NOMO-1 (cell line): ENCODE results near the gene MUSK.
A peak's percentile ranks its signal among the peaks of the same experiment; 100 is the strongest.

Source experiments
- DNase-seq, 2 experiments: peaks; one replicate each; lab custom pipeline; 2025; ENCODE audit not compliant: unreplicated experiment in 2 of 2; lab: John Stamatoyannopoulos, UW

MUSK gene

DNA sequence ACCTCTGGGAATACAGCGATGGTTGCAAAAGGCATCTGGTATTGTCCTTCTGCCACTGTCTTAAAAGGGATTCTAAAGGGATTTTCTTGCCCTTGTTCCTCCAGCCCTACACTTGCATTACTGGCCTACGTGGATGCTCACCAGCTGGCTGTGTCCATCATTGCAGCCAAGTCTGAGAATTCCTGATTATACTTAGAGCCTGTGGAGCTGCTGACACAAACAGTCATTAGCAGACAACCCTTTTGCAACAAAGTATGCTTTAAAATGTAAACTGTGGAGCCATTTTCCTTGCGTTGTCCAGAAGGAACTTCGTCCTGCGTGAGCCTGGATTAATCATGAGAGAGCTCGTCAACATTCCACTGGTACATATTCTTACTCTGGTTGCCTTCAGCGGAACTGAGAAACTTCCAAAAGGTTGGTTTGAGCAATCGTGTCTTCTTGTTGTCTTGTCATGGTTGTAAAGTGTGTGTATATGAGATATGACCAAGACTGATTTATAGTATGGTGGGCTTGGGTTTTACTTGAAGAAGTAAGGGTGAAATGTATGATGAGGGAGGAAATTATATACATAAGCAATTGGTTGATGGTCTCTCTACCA lies at the start of gene MUSK:
MUSK (plus strand) TSS at position 222 of the 598 bp plus-strand sequence; CDS start at position 336, 114 bp downstream.
- no peak for DNase-seq

DNA sequence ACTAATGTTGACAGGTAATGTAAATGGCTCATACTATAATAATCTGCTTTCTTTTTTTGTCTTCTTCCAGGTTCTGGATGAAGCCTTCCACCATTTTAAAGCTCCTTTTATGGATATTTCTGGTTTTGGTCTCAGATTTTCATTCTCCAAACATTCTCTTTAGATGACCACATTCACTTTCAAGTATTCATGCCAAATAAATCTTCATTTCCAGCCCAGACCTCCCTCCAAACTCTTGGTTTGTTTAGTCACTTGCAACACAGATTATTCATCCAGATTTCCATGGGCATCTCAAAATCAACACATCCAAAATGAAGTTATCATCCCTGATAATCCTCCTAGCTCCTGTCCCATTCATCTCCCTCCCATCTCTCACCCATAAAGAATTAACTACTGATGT lies 48.8 kb upstream of the MUSK start:
- no peak for DNase-seq

DNA sequence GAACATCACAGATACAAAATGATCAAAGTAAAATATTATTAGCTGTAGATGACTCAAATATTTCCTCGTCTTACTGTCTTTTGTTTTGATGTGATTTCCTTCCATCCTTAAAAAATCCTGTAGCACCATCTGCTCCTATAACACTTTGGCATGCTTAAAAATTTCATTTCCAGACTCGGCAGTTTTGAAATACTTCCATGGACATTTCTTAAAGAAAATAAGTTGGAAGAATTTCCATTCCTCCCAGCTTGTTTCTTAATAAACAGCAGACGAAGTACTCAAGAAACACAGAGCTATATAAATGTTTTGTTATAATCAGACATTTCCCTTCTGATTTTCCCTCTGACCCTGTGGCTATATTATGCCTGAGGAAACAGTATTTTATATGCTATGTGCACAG lies 47.9 kb upstream of the MUSK start:
- DNase-seq = no peak

DNA sequence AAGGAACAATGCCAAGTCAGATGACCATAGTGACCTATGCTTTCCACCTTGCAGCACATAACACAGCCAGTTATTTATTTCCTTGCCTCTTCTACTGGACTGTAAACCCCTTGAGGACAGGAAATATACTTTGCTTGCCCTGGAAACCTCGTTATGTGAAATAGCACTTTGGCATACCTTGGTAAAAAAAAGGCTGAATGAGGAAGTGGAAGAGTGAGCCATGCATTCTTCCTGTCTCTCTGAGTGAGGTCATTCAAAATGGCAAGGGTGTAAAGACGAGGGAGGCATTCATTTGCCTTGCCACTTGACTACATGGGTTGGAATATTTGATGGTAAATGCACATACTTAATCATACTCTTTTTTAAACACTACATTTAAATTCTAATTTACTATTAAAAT lies 46.2 kb upstream of the MUSK start:
- no peak for DNase-seq

DNA sequence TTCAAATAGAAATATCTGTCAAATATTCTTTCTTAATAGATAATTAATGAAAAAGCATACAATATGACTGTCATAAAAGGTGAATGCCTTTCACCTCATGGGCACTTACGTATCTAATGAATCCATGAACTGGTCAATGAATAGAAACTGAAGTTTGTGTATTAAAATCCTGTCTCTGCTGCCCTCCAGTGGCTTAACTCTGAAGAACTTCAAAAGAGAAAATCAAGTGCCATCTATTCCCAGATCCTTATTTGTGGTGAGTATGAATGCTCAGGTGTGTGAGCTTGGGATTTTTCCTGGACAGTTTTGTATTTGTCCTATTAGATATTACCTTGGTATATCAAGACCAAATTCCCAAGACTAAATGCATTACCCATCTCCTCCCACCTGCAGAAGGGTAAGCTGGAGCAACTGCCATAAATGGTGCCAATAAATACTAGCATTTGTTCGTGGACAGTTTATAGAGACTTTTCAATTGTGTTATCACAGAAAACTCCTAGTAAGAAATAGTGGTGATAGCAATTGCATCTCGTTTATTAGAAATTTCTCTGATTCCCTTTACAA lies 45.0 kb upstream of the MUSK start:
- DNase-seq = peak in 1 of 2 experiments; percentile 59

DNA sequence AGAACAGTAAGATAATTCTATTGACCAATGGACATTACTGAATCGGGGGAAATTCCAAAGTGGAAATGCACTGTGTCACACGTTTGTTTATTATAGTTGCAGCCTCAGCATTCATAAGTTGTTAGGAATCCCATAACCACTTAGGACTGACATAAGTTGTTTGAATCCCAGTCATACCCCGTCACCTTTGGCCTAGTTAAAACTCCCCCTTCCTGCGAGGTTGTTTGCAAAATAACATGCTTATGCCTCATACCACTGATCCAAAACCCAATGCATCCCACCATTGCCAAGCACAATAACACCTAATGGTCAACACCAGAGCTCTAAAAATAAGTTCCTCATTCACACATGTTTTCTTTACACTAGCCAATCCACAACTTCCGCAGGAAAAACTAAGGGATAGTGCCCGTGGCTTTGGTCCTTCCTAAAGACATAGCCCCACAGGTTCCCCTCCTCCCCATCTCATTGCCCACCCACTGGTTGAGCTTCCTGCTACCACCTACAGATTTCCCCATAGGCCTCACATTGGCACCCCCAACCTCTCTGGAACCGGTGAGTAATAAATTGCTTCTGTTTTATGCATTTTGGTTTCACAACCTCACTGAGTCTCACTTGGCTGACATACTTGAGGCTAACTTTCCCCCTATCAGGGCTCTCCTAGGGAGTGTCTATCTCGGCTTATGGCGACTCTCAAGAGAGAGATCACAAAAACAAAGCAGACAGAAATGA lies 42.3 kb upstream of the MUSK start:
- peak in 1 of 2 experiments; percentile 4 for DNase-seq

DNA sequence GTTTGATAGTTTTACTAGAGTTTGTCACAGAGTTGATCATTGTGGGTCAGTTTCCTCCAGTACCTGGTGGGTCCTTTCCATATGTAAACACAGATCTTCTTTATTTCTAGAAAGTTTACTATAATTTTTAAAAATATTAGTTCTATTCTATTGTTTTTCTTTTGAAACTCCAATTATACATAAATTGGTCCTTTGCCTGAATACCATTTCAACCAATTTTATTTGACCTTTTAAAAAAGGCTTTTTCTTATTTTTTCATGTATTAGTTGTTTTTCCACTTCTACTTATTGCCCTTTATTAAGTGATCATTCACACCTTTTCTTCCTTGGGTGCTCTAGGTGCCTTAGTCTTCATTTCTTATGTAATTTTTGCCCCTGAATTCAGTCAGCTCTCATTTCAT lies 33.0 kb upstream of the MUSK start:
- DNase-seq = no peak

DNA sequence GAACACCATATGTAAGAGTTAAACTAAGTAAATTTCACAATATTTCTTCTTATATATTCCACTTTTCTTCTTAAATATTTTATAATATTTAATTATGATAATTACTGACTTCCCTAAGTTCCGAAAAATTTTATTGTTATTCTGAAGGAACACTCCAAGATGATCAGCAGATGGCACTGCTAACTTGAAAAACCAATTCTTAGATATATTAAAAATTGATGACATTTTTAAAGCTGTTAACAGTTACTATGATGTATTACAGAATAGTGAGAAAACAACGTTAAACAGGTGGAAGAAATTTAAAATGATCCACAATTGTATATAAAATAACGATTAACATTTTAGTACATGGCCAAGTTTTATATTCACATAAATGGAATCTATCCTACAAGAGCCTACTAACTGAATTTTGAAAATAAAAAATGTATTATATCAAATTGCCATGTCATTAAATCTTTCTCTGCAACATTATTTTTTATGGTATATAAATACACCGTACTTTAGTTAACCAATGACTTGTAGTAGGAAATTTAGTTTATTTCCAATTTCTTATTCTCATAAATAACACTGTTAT lies 30.1 kb upstream of the MUSK start:
- DNase-seq = peak; percentile 7 to 36

DNA sequence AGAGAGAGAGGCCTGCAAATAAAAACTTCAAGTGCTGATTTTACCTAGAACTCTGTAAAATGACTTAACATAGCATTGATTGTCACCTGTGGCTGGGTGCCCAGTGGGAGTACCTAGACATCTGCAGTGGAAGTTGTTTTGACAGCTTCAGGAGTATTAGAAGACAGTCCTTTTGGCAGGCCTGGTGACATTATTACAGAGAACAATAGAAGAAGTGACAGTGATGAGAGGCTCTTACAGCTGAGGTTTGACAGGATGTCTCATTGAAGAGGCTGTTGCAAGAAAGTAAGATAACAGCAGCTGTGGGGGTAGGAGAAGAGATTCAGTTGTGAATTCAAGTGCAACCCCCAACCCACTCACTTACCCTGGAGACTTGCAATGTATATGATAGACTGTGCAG lies 27.9 kb upstream of the MUSK start:
- no peak for DNase-seq

DNA sequence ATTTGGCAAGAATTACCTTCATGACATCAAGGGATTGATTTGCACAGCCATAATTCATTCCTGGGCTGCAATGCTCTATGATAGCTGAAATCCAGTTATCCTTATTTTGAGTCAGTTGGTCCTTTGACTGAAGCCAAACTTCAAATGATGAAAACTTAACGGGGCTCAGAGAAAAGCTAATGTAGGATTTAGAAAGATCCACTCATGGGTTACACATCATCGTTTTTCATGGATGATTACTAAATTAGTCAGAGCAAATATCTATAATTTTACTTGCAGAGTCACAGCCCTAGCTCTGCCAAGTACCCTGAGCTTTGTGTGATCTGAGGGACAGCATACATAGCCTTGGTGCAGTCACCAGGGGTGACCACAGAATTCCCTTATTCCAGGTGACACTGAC lies 27.3 kb upstream of the MUSK start:
- DNase-seq = no peak

DNA sequence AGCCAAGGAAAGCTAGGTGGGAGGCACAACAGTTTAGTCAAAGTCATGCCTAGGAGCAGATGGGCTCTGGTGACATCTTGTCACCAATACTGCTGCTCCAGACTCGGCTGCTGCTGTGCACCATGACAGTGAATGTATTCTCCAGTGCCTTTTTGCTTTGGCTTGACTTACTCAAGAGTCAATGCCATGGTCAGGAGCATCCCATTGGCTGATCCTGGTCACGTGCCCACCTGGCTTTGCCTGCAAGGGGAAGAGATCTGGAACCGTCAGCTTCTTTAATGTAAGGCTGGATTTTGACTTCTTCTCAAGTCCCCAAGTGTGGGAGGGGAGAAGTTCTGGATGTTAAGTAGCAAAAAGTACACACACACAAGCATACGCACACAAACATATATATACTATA lies 19.9 kb upstream of the MUSK start:
- DNase-seq = no peak

DNA sequence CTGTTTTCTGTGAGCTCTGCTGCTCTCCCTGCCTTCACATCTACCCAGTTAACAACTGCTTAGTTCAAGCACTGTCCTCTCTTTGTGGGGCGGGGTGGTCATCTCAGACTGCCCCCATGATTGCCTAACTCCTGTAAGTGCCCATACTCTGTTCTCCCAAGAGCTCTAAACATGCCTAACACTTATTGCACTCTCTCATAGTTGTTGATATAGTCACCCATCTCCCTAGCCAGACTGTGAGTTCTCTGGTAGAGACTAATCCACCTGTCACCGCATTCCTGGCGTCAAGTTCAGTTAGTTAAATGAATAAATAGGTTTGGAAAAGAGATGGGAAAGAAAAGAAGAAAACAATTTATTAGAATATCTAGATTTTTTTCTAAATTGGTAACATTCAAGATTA lies 18.3 kb upstream of the MUSK start:
- DNase-seq = no peak

DNA sequence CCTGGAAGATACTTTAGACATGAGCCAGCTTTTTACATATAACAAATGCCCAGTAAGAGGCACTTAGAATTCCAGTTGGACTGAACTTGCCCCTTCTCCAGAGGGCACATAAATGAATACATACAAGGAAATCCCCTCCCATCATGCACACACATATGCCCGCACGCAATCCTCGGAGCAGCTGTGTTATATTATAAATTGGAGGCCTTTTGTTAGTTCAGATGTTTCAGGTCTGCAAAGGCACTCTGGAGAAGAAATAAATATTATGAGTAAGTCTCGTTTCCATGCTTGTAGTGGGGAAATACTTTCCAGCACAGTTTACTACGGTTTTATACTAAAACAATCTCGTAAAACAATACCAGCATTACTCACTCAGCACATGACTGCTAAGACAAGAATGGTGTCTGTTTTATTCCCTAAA lies 17.6 kb upstream of the MUSK start:
- no peak for DNase-seq

DNA sequence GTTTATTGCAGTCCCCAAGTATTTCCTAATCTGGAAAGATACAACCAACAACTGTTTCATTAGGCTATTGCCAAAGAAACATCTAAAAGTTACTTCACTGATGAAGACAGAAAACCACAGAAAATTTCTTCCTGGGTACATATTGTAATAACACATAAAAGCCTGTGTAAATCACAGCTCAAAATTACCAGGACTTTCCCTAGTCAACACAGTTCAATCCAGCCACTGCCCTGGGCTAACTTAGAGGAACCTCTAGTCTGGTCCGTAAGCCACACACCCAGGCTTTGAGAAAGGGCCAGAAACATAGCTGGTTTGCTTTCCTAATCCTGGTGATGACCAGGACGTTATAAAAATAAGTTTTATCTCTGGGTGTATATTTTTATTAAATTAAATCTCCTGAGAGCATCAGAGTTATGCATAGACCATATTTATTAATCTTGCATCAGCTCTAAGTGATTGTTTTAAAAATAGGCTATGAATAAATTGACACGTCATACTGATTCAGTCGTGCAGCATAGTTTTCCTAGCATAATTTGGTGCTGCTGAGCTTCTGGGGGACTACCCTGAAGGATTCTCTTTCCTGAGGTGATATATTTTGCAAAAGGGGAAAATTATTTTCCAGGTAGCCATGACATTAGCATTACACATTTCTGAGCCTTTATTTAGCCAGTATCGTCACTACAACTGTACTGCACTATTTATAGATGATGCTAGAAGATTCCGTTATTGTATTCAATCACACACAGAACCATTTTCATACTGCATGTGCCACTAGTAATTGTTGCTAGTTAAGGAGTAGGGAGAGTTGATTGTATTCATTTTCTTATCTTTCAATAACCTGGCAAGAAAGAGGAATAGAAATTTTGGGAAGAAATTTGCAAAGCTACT lies 12.6 kb upstream of the MUSK start:
- DNase-seq = peak in 1 of 2 experiments; percentile 34

DNA sequence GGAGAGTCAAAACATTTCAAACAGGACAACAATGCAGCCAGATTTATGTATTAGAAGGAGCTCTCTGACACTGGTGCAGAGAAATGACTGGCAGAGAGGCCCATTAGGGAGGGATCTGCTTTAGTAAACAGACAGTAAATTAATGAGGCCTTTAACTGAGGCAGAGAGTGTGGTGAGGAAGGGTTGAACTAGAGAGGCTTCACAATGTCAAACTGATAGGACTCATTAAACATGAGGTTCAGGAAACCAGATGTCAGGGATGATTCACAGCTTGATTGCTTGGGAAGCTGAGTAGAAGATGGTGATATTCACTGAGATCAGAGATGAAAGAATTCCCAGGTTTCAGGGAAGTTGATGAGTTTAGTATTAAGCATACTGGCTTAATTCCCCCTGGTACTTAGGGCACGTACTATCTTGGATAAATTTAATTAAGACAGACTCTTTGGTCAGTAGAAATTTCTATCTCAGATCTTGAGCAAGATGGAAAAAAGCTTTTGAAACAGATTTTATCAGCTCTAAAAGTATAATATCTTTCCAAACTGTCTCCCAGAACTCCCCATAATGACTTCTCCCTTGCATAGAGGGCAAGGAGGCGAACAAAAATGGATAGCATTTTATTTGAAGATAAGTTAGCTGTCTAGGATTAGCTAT lies 8.6 kb upstream of the MUSK start:
- no peak for DNase-seq

DNA sequence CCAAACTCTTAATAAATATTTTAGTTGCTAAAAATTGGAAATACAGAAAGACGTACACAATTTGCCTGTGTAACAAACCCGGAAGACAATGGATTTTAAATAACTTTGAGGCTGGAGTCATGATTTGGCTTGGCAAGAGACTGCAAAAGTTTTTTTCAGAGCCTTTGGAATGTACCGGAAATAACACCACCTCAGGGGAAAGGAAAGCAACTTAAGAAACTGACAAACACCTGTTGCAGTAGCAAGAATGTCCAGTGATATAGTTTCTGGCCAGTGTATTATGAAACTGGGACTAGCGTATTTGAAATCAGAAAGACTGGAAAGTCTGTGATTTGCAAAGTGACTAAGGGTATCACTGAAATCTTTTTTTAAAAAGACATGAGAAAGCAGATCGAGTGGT lies 842 bp downstream of the MUSK start:
- DNase-seq = no peak

DNA sequence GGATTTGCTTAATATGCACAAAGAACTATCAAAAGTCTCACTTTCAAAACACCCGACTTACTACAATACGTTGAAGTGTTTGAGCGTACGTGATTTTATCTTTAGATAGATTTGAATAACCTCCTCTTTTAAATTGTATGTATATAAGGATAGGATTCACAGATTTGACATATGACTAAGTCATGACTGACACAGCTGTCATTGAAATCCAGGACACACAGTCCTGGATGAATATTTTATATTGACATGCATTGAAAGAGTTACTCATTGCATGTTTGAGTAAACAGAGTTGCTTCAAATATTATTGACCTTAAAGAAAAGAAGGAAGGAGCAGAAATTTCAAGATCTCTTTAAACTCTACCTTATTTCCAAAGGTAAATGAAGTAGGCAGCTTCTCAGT lies 3.3 kb downstream of the MUSK start:
- no peak for DNase-seq

DNA sequence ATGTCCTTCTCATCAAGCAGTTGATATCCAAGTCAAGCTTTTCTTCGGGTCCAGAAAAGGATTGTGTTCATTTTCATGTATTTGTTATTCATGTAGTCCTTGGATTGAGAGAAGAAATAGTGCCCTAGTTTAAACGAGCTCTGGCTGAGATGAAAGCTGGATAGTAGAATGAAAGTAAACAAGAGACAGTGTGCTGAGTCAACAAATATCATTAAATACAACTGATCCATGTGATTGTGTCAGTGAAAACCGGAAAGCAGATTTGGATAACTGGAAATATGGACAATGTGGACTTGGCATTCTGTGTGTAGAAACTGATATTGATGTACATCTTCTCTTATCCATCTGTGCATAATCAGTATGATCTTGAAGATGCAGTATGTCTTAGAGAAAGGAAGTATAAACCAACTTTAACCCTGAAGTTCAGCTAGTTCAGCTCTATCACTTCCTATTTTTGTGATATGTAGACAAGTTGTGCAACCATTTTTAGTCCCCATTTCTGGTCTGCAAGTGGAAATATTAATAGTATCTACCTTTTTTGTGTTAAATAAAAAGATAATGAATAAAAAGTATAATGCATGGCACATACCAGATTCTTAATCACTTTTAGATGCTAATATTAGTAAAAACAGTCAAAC lies 4.4 kb downstream of the MUSK start:
- peak; percentile 35 to 73 for DNase-seq

DNA sequence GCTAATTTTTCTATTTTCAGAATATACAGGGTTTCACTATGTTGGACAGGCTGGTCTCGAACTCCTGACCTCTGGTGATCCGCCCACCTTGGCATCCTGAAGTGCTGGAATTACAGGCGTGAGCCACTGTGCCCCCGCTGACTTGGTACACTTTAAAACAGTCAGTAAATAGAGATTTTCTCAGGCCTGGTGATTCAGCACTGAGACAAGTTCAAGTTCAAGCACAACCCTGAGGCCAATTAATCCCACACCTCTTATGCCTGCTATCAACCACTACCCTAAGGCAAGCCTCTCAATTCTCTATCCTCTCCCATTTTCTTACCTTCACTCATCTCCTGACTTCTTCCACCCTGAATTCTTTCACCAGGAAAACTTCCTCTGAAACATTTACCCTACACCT lies 18.9 kb downstream of the MUSK start:
- DNase-seq = no peak

DNA sequence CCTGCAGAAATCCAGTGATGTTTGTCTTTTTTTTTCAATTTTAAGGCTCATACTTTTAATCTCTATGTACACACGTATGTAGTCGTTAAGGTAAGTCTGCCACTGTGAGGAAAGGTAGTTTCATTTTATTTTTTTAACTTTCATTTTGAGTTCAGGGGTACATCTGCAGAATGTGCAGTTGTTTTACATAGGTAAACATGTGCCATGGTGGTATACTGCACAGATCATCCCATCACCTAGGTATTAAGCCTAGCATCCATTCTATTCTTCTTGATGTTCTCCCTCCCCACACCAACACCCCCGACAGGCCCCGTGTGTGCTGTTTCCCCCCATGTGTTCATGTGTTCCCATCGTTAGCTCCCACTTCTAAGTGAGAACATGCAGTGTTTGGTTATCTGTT lies 19.7 kb downstream of the MUSK start:
- DNase-seq = no peak
